GM12864 (cell line): Measurements from ENCODE around the gene AHNAK.
A peak's percentile ranks its signal among the peaks of the same experiment; 100 is the strongest.

ENCODE experiments used
- DNase-seq: peaks from one replicate; pipeline ENCODE4 v3.0.0-alpha.2; 2011; ENCODE audit warnings: low read depth
- H3K4me3 ChIP-seq: 2 replicates; pipeline ENCODE4 v1.5.1; 2011; ENCODE audit warnings: mild to moderate bottlenecking, low read depth, low read length, control low read depth
- CTCF ChIP-seq: IDR thresholded peaks from 2 replicates; pipeline ENCODE4 v1.5.1; 2011; ENCODE audit warnings: low read depth, mild to moderate bottlenecking, moderate library complexity, low read length, control low read depth, inconsistent platforms; ENCODE audit errors: missing control alignments

The AHNAK gene

GRCh38 chr11:62471603-62472002, 75.0 kb downstream of the AHNAK start:
- no peak for DNase-seq
- no peak overlapping the region for H3K4me3 ChIP-seq
- TF ChIP-seq CTCF = no peak

- no peak for TF ChIP-seq CTCF
- DNase-seq = no peak
- H3K4me3 ChIP-seq = no peak overlapping the region
Measured at GRCh38 chr11:62468577-62468976, 78.0 kb downstream of the AHNAK start.

DNA sequence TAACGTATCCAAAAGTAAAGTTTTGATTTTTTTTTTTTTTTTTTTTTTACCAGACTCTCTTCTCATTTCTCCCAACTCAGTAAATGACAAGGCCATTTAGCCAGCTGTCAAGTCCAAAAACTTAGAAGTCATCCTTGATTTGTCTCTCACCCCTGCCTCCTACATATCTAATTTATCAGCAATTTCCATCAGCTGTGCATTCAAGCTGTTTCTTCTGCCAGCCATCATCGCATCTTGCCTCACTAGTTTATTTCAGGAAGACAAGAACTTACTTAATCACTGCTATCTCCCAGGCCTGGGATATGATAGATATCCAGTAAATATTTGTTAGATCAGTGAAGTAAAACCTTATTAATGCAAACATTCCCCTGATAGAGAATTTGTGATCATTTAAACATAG, 80.2 kb downstream of the AHNAK start:
- no peak for TF ChIP-seq CTCF
- DNase-seq = no peak

GRCh38 chr11:62464655-62465054, 82.0 kb downstream of the AHNAK start:
- no peak overlapping the region for H3K4me3 ChIP-seq
- DNase-seq = peak; percentile 69
- peak; percentile 31 for TF ChIP-seq CTCF

More for the DNA sequence above, 80.2 kb downstream of the AHNAK start:
- no peak overlapping the region for H3K4me3 ChIP-seq

GRCh38 chr11:62463121-62463542, 83.5 kb downstream of the AHNAK start:
- H3K4me3 ChIP-seq = no peak overlapping the region
- DNase-seq = no peak
- no peak for TF ChIP-seq CTCF

- TF ChIP-seq CTCF = no peak
- no peak overlapping the region for H3K4me3 ChIP-seq
- DNase-seq = no peak
Measured at GRCh38 chr11:62462508-62462892, 84.1 kb downstream of the AHNAK start.

- no peak for DNase-seq
- TF ChIP-seq CTCF = no peak
- no peak overlapping the region for H3K4me3 ChIP-seq
Measured at GRCh38 chr11:62461740-62462507, 84.7 kb downstream of the AHNAK start.
